A673 (cell line): ENCODE results near the gene PRH1.

Experiments
- EZH2 ChIP-seq: fragments of 200-600 bp; sonication (generic); IDR thresholded peaks from 2 replicates; pipeline ENCODE4 v1.6.1; 2017; ENCODE audit warnings: borderline replicate concordance, low read depth, mild to moderate bottlenecking, mixed read lengths, antibody characterized with exemption, low read length; ENCODE audit not compliant: poor library complexity, severe bottlenecking
- TF ChIP-seq, protein P1 (sequence below): fragments of 300-800, 200-600 bp; sonication (generic); conservative IDR thresholded peaks from 2 replicates; pipeline ENCODE4 v1.5.1; 2017; ENCODE audit warnings: low read depth, mild to moderate bottlenecking, antibody characterized with exemption, low read length, moderate library complexity, mixed read lengths

GRCh38 chr12:10919809-10920208 lies 35.8 kb upstream of the PRH1 start:
- TF ChIP-seq, protein P1, sequence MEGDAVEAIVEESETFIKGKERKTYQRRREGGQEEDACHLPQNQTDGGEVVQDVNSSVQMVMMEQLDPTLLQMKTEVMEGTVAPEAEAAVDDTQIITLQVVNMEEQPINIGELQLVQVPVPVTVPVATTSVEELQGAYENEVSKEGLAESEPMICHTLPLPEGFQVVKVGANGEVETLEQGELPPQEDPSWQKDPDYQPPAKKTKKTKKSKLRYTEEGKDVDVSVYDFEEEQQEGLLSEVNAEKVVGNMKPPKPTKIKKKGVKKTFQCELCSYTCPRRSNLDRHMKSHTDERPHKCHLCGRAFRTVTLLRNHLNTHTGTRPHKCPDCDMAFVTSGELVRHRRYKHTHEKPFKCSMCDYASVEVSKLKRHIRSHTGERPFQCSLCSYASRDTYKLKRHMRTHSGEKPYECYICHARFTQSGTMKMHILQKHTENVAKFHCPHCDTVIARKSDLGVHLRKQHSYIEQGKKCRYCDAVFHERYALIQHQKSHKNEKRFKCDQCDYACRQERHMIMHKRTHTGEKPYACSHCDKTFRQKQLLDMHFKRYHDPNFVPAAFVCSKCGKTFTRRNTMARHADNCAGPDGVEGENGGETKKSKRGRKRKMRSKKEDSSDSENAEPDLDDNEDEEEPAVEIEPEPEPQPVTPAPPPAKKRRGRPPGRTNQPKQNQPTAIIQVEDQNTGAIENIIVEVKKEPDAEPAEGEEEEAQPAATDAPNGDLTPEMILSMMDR = no peak
- no peak for TF ChIP-seq EZH2
